ENCODE results near the gene ROPN1L.

ROPN1L gene

GRCh38 chr5:10431415-10431814, 10.3 kb upstream of the ROPN1L start:
- DNase-seq, result no peak

- no peak for DNase-seq
Measured at GRCh38 chr5:10432059-10433008, 9.3 kb upstream of the ROPN1L start.

DNA sequence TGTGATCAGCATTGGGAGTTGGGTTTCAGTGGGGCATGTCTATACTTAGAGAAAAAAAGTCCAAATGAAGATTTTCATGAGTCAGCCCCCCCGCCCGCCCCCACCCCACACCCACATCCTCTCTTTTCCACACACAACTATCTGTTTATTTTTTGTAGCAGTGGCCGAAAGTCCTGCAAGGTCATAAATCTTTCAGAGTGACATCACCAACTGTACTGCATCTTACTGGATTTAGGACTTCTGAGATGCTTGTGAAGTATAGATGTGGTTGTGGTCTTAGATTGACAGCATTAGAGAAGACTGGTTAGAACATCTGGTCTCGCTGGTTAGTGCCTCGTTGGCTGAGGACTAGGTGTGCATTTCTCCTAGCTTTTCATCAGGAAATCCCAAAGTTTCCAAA, 7.3 kb upstream of the ROPN1L start:
- no peak for DNase-seq

DNA sequence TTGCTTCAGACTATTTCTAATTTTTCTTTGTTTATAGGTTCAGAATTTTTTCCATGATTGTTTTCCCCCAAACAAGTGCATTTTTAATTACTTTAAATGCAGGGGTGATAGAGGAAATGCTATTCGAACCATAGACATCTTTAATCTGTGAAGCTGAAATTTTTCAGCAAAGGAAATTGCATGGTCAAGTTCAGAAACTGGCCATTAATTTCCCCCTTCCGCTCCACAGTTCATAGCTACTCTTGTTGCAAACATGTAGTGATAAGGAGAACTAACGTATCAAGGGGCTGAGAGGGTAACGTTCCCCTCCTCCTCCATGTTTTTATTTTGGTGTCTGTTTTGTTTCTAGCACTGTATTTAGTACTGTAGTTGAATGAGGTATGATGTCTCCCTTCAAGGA, 3.4 kb upstream of the ROPN1L start:
- no peak for DNase-seq

DNA sequence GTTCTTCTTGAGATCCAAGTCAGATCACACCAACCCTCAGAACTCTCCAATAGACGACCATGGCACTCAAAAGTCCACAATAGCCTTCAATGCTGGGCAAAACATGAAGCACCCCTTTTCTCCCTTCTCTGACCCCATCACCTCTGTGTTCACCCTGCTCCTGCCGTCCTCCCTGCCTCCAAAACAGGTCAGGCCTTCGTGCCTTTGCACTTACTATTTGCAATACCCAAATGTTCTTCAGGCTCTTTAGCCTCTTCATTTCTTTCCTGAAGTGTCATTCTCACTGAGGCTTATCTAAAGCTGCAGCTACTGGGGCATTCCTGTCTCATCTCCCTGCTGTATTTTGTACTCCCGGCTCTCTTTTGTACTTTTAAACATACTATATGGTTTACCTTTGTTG, 2.0 kb upstream of the ROPN1L start:
- DNase-seq, result no peak

DNA sequence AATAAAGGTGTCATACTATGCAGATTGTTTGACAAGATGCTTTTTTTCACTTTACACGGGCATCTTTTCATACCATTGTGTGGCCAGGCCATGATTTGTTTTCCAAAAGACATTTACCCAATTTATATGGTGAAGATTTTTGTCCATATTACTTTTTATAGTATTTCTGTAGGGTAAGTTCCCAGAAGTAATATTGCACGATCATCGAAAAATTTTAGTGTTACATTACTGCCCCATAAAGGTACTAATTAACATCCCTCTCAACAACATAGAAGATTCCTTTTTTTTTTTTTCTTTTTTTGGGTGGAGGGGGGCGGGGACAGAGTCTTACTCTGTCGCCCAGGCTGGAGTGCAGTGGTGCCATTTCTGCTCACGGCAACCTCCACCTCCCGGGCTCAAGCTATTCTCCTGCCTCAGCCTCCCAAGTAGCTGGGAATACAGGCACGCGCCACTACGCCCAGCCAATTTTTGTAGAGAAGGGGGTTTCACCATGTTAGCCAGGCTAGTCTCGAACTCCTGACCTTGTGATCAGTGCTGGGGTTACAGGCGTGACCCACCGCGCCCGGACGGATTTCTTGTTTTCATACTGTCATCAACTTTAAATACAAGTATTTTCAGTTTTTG, 1.2 kb upstream of the ROPN1L start:
- no peak for DNase-seq

- no peak for DNase-seq
Measured at GRCh38 chr5:10441992-10442435, 335 bp downstream of the ROPN1L start.

DNA sequence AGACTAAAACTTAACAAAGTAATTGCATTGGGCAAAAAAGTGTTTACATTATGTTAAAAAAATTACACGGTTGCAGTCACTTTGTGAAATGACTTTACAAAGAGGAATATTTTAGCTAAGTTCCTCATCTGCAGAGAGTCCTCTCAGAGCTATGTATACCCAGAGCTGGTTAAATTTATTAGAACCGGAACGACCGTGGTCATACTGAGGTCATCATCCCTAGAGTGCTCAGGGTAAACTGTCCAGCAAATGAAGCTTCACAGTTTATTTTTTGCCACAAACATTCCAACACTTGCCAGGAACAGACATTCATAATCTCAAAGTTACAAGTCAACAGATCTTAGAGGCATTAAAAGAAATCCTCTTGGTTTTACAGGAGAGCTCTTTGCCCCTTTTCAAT, 897 bp downstream of the ROPN1L start:
- DNase-seq, result no peak

GRCh38 chr5:10445352-10445751, 3.7 kb downstream of the ROPN1L start:
- DNase-seq, result no peak

DNA sequence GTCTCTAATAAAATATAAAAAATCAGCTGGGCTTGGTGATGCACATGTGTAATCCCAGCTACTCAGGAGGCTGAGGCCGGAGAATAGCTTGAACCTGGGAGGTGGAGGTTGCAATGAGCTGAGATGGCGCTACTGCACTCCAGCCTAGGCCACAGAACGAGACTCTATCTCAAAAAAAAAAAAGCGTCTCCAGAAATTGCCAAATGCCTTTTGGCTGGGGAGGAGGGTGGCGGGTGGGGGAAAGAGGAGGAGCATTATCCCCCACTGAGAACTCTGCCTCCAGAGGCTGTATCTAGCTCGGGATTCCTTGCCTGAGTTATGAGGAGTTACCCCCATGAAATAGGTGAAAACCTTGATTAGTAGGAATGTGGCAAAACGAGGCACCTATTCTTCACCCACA, 4.8 kb downstream of the ROPN1L start:
- no peak for DNase-seq

- DNase-seq, result no peak
Measured at GRCh38 chr5:10447041-10447440, 5.4 kb downstream of the ROPN1L start.

- no peak for DNase-seq
Measured at GRCh38 chr5:10448754-10449360, 7.2 kb downstream of the ROPN1L start.

DNA sequence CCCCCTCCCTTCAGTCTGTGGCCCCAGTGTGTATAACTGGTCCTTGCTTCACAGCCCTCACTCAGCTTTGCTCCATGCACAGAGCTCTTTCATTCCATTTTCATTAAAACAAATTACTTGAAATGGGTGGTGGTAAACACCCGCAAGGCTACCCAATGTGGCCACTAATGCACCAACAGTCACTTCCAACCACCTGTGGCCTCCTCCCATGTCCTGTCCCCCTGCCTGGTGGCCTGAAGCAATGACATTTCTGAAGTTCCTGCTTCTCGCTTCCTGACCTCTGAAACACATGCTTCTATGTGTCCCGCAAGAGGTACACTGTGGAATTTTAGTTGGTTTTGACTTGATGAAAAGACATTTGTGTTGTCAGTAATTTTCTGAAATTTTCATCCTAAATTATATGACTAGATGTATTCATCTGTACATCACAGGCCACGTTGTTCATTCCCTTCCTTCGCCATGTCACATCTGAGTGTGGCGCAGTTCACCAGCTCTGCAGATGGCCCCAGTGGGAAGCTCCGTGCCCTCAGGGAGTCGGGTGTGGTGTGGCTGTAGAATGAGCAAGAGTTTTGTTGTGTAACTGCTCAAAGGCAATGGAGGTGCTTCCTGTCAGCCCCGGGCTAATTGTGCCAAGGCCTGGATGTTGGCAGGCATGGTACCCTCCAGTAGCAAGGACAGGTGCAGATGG, 9.6 kb downstream of the ROPN1L start:
- DNase-seq, result no peak

- DNase-seq, result no peak
Measured at GRCh38 chr5:10452768-10453331, 11.2 kb downstream of the ROPN1L start.

DNA sequence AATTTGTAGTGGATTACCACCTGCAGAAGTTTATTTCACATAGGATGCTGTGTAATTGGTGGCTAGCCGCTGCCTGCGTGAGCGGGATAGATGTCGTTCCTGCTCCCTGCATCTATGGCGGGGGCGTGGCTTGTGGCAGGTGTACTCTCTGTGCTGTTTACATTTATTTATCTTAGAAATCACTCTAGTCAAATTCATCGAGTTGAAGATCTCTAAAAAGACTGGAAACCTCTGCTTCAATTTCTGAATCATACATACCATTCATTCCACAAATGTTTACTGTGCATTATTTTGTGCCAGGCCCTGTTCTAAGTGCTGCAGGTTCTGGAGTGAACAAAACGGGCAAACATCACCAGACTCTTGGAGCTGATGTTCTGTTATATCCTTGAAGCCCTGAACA, 11.9 kb downstream of the ROPN1L start:
- no peak for DNase-seq

DNA sequence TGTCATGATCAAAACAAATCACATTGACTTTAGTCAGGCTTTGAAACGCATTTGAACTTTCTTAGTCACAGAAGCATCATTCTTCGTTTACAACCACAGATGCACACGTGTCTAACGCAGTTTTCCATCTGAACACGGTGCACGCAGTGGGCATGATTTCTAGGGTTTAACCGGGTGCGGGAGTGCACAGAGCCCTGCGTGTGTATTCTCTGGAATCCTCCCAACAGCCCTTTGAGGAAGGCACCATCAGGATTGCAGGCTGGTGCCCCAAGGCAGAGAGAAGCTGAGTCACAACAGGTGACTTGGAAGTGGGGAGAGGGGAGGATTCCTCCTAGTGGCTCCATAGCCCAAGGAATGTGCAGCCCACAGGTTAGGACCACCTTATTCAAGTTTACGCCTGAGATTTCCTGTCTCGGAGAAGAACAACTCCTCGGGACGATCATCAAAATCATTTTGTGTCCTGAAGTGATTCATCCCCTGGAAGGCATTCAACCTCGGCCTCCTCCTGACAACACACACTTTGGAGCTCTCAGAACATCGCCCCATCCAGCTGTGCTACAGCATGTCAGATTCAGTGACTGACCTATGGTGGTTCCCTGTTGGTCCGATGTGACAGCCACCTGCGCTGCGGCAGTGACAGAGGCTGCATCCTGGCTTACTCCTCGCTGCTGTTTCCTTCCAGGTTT, 13.1 kb downstream of the ROPN1L start:
- DNase-seq, result no peak

GRCh38 chr5:10455277-10455670, 13.6 kb downstream of the ROPN1L start:
- no peak for DNase-seq

DNA sequence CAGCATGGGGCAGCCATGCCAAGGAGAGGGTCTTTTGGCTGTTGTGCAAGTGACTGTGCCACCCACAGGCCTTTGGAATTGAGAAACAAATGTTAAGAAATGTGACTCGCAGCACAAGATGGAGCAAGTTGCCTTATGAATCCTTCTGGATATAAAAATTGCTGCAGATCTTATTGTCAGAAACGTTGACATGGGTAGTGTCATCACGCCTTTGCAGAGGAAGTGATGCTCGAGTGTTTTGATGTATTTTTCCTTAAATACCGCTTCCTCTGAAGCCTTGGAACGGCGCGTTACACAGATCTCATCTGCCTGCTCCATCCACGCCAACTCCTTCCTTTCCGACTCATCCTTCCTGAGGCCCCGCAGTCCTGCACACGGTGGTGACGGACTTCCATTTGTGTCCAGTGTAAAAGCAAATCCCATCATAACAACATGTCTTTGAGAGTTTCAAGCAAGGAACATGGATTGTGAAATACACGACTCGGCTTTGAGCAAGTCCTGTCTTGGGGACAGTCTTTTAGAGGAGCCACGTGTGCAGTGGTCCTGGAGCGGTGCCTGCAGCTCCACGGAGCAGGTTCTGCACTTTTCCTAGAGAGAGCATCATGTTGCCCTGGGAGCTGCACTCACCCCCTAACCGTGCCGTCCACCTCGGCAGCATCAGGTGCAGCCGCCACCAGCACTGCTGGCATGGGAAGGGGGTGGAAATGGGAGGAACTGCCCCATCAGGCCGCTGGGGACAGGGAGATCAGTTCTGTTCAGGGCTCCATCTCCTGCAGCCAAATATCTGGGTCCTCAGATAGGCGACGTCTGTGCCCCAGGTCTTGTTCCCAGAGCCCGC, 15.1 kb downstream of the ROPN1L start:
- no peak for DNase-seq

DNA sequence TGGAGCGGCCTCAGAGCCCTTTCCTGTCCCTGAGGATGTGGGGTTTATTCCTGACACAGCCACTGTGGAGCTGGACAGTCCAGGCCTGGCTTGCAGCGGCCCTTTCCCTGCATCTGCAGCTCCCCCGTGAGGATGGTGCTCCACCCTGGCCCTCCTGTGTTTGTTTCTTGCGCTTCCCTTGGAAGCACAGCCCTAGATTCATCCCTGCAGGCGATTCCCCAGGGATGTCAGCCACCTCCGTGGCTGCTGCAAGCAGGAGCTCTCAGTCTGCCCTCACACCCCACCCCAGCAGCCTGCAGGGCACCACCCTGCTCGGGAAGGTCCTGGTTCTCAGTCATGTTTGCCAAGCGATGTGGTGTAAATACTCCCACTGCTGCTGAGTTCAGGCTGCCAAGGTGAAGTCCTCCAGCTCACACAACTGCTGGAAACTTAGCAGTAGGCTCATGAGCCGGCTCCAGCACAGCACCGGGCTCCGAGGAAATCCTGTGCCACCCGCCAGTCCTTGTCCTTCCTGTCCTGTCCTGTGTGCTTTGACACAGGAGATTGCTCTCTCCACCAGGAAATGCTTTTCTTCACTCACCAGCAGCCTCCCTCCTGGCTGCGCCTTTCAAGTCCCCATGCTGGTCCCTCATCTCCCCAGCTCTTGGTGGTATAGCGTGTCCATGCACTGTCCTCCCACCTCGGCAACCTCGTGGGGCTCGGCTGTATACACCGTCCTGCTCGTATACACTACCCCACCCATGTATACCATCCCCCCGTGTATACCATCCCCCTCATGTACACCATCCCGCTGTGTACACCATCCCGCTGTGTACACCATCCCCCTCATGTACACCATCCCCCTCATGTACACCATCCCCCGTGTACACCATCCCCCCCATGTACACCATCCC, 16.2 kb downstream of the ROPN1L start:
- DNase-seq, result no peak

Data from activated gamma-delta T cell (primary cell).